ENCODE data around the gene BPIFB2. TPM values are rescaled to one million over a fixed set of nuclear protein-coding genes. Genes with fewer than 3 reads are reported as not detected.

BPIFB2 gene
- total RNA-seq, 1 donor from 2014 or later, result not detected

DNA sequence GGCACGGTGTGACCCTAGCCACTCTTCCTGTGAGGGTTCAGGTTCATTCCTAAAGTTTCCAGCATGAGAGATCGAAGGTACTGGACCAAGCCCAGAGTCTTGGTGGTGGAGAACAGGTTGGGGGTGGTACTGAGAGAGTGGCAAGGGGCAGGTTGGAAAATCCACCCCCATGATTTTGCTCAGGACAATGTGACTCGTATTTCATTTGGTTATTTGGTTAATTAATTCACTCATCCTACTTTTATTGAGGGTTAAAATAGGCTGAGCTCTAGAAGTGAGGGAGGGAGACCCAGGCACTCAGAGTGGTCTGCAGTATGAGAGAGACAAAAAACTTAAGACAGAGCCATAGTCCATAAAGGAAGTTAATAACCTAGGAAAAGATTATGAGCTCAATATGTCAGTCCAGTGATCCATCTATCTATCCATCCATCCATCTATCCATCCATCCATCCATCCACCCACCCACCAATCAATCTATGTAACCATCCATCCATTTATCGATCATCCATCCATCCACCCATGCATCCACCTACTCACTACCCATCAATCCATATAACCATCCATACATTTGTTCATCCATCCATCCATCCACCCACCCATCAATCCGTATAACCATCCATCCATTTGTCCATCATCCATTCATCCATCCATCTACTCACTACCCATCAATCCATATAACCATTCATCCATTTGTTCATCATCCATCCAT, 17.3 kb downstream of the BPIFB2 start:
- intact Hi-C loops (cut with DNase I), result no loop called here
- TF ChIP-seq POLR2A (IDR thresholded peaks at IDR 0.05), result no peak
- TF ChIP-seq, protein P1, sequence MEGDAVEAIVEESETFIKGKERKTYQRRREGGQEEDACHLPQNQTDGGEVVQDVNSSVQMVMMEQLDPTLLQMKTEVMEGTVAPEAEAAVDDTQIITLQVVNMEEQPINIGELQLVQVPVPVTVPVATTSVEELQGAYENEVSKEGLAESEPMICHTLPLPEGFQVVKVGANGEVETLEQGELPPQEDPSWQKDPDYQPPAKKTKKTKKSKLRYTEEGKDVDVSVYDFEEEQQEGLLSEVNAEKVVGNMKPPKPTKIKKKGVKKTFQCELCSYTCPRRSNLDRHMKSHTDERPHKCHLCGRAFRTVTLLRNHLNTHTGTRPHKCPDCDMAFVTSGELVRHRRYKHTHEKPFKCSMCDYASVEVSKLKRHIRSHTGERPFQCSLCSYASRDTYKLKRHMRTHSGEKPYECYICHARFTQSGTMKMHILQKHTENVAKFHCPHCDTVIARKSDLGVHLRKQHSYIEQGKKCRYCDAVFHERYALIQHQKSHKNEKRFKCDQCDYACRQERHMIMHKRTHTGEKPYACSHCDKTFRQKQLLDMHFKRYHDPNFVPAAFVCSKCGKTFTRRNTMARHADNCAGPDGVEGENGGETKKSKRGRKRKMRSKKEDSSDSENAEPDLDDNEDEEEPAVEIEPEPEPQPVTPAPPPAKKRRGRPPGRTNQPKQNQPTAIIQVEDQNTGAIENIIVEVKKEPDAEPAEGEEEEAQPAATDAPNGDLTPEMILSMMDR (IDR thresholded peaks at IDR 0.05), result no peak
- TF ChIP-seq POLR2AphosphoS5 (IDR thresholded peaks at IDR 0.05; ENCODE audit: insufficient read depth in 1 of 2, low read depth in 1 of 2), result no peak

DNA sequence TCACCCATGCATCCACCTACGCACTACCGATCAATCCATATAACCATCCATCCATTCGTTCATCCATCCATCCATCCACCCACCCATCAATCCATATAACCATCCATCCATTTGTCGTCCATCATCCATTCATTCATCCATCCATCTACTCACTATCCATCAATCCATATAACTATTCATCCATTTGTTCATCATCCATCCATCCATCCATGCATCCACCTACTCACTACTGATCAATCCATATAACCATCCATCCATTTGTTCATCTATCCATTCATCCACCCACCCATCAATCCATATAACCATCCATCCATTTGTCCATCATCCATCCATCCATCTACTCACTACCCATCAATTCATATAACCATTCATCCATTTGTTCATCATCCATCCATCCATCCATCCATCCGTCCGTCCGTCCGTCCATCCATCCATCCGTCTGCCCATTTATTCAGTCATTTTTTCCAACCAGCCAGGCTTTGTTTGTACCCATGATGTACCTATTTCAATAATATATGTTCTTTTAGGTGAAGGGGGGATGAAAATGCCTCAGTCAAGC, 17.9 kb downstream of the BPIFB2 start:
- Histone ChIP-seq H3K36me3 (no peaks in the 10 kb centered on the region), H3K9me3 (no peaks in the 10 kb centered on the region), H3K27me3 (no peaks in the 10 kb centered on the region), H3K27ac (no peak overlapping the region), H3K4me3 (no peak overlapping the region), H3K4me1 (no peaks in the 10 kb centered on the region)
- DNase-seq (ENCODE audit: extremely low spot score in 2 of 2), result no peak
- no peak for TF ChIP-seq POLR2AphosphoS5 (IDR thresholded peaks at IDR 0.05; ENCODE audit: insufficient read depth in 1 of 2, low read depth in 1 of 2)
- TF ChIP-seq POLR2A (IDR thresholded peaks at IDR 0.05), result no peak
- TF ChIP-seq, protein P1 (IDR thresholded peaks at IDR 0.05), result no peak
- intact Hi-C loops (cut with DNase I), result no loop called here

More for the DNA sequence above, 17.3 kb downstream of the BPIFB2 start:
- Histone ChIP-seq H3K36me3 (no peaks in the 10 kb centered on the region), H3K4me3 (no peak overlapping the region), H3K27me3 (no peaks in the 10 kb centered on the region), H3K27ac (no peak overlapping the region), H3K9me3 (no peaks in the 10 kb centered on the region), H3K4me1 (no peaks in the 10 kb centered on the region)
- no peak for DNase-seq (ENCODE audit: extremely low spot score in 2 of 2)

DNA sequence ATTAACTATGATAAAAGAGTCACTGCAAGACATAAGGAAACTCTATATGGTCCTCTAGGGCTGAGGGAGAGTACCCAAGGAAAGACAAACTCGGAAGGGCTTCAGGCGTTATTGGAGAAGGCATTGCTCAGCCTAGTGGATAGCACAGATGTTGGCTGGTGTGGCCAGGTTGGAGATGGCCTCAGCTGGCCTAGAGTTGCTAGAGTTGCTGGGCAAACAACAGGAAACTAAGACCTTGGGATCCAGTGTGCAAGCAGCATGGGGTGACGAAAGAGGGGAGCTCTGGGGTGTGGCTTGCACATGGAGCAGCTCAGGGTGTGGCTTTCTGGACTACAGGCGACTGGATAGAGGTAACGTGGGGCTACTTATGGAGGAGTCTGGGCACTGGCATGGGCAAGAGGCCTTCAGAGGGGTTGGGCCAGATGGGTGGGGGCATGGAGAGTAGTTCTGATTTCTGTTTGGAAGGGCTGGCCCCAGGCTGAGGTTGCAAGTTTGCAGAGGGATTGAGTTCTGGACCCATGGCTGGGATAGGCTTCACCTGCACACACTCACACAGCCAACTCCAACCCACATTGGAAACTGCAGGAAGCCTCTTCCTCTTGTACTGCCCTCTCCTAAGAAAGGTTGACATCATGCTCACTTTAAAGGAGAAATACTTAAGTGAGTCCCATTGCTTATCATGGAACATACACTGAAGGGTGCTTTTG, 18.7 kb downstream of the BPIFB2 start:
- no peaks in the 10 kb centered on the region for H3K9me3 ChIP-seq
- no peak overlapping the region for H3K4me3 ChIP-seq
- TF ChIP-seq POLR2AphosphoS5 (IDR thresholded peaks at IDR 0.05; ENCODE audit: insufficient read depth in 1 of 2, low read depth in 1 of 2) (no peak), POLR2A (IDR thresholded peaks at IDR 0.05) (no peak)
- TF ChIP-seq, protein P1 (IDR thresholded peaks at IDR 0.05), result no peak
- H3K36me3 ChIP-seq, result no peaks in the 10 kb centered on the region
- no peaks in the 10 kb centered on the region for H3K27me3 ChIP-seq
- no peak overlapping the region for H3K27ac ChIP-seq
- no peak for DNase-seq (ENCODE audit: extremely low spot score in 2 of 2)
- H3K4me1 ChIP-seq, result no peaks in the 10 kb centered on the region
- intact Hi-C loops (cut with DNase I), result no loop called here

DNA sequence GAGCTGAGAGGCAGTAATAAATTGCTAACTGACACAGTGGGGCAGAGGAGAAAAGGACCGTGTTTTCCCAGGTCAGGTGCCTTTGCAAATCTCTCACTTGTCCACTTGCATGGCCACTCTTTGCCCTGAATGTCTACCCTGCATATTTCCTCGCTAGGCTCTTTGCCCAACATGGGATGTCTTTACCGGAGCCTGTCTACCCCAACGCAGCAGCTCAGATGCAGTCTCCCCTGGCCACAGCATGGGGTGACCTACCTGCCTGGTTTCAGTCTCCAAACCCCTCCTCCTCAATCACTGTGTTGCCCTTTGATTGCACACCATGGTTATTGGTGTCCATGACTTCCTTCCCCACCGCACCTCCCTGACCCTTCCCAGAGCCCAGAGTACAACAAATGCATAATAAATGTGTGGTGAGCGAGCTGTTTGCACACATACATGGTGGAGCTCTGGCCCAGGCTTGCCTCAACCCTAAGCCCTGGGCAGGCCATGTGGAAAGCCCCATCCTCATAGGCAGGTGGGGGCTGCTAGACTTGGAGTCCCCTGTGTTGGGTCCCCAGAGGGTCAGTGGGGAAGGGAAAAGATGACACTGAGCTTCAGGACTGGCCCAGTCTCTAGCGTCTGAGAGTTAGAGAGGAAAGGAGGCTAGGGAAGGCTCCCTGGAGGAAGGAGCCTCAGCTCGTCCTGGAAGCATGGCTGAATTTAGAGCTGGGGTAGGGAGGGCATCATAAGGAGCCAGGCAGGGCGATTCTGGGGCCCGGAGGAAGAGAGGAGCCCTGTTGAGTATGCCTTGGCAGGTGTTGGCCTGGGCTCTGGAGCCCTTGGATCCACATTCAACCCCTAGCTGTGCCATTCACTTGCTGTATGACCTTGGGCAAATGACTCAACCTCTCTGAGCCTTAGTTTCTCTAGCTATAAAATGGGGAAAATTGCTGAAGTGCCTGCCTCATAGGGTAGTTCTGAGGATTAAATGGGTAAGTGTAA, 19.6 kb downstream of the BPIFB2 start:
- intact Hi-C loops (cut with DNase I), result no loop called here
- TF ChIP-seq, protein P1 (IDR thresholded peaks at IDR 0.05), result no peak
- TF ChIP-seq POLR2A (IDR thresholded peaks at IDR 0.05) (no peak), POLR2AphosphoS5 (IDR thresholded peaks at IDR 0.05; ENCODE audit: insufficient read depth in 1 of 2, low read depth in 1 of 2) (no peak)
- H3K4me1 ChIP-seq, result no peaks in the 10 kb centered on the region

More for the DNA sequence above, 19.6 kb downstream of the BPIFB2 start:
- Histone ChIP-seq H3K27me3 (no peaks in the 10 kb centered on the region), H3K9me3 (no peaks in the 10 kb centered on the region), H3K4me3 (no peak overlapping the region), H3K36me3 (no peaks in the 10 kb centered on the region), H3K27ac (no peak overlapping the region)
- no peak for DNase-seq (ENCODE audit: extremely low spot score in 2 of 2)
